HG02763 (cell line): ENCODE results near the gene RNF4.
"Not testable (repeated sequence)": the region's sequence is repeated elsewhere in the genome, so short reads cannot be mapped to it uniquely, and the experiment has no call there.

ENCODE experiments used
- ATAC-seq: cut with Tn5 transposase; IDR thresholded peaks from one replicate; pipeline ENCODE4 v1.9.1; 2021; ENCODE audit warnings: mild to moderate bottlenecking, moderate library complexity; ENCODE audit not compliant: unreplicated experiment

Gene RNF4

GRCh38 chr4:2516635-2517034, 47.7 kb downstream of the RNF4 start:
- ATAC-seq, result no peak

GRCh38 chr4:2526559-2526958, 57.7 kb downstream of the RNF4 start:
- ATAC-seq, result no peak

DNA sequence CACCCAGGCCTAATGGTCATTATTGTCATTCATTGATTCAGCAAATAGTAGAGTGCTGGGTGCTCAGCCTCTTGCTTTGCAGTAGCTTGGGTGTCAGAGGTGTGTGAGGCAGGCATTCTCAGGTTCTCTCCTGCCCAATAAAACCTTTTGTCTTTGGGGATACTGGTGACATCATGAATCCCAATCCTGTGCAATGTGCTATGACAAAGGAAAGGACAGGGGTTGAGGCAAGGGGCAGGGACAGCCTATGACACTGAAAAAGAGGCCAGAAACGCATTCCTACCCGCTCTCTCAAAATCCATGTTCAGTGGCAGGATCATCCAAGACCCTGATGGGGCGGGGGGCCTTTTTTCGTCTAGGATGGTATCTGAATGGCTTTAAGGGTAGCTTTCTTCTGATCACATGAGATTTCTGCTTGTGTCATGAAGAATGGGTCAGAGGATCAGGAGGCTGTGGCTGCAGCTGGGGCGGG, 66.0 kb downstream of the RNF4 start:
- ATAC-seq, result no peak

DNA sequence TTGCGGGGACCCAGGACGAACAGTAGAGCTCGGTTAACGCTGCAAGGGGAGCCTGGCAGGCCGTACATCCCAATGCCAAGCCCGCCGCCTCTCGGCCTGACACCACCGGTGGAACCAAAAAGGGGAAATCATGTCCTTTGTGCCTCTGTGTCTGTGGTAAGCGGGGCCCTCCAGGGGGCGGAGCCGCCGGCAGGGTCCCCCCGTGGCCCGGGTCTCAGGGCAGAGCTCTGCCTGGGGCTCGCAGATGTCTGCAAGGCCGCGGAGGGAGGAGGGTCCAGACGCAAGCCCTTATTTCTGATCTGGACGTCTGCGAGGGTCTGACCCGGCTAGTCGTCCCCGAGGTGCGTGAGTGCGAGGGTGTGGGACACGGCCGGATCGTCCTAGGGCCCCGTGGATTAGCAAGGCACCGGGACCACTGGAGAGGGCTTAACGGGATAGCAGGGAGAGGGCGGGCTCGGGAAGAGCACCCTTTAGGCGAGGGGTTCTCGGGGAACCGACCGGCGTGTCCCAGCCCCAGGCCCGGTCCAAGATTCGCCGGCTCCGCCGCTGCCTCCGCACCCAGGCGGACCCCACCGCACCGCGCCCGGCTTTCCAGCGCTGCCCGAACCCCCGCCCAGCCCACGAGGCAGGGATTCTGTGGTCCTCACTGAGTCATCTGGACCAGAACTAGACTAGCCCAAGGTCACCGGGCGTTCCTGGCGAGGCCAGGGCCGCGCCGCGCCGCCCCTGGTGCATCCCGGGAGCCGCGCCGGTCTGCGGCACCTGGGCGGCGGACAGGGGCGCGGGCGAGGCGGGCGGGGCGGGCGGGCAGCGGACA, 66.7 kb downstream of the RNF4 start:
- ATAC-seq, result no peak

GRCh38 chr4:2536193-2537010, 67.5 kb downstream of the RNF4 start, which contains the start of gene FAM193A:
Gene FAM193A, plus strand, starts transcription at chr4:2536647. Its CDS starts 269 bp downstream, at chr4:2536916.
- ATAC-seq, result peak; percentile 92

DNA sequence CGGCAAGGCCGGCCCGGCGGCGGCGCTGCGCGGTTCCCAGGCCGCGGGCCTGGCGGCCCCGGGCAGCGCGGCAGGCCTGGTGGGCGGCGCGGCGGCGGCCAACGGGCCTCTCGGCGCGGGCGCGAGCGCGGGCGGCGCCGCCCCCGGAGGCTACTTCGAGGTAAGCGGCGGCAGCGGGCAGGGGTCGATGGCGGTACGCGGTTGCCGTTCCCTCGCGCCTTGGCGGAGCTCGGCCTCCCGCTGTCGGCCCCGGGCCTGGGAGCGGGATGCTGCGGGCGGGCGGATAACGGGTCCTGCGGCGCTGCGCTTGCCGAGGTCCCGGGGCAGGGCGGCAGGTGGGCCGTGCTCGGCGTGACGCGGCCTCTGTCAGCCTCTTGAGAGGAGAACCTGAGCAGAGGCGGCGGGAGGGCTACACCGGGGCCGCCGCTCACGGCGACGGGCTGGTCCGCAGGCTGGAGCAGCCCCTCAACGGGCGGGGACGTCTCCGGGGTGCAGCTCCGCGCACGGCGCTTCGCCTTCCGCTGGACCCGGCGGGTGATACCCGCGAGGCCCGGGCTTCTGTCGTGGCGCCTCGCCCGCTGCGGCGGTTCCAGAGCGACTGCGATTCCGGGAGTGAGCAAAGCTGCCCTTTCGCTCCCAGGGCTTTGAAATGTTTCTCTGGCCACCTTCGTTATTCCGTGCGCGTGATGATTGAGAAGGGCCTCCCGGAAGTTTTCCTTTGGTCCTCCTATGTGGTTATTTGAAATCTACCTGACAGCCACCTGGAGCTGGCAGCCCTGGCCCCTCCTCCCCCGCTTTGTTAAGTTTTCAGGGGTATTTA, 68.3 kb downstream of the RNF4 start:
- peak; percentile 14 for ATAC-seq

DNA sequence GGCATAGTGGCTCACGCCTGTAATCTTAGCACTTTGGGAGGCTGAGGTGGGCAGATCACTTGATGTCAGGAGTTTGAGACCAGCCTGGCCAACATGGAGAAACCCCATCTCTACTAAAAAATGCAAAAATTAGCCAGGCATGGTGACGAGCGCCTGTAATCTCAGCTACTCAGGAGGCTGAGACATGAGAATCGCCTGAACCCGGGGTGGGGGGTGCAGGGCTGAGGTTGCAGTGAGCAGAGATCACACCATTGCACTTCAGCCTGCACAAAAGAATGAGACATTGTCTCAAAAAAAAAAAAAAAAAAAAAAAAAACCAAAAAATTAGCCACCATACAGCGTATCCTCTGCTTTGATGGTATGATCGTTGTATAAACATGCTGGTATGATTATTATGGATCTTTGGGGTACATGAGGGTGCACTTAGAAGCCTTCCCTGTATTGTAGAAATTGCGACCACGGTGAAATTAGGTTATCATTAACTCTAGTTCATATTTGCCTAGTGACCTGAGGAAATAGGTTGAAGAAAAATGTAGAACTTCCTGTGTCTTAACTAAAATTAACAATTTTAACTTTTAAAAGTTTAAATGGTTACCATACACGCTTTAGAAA, 74.8 kb downstream of the RNF4 start:
- not testable (repeated sequence) for ATAC-seq

GRCh38 chr4:2545321-2546013, 76.6 kb downstream of the RNF4 start:
- no peak for ATAC-seq

DNA sequence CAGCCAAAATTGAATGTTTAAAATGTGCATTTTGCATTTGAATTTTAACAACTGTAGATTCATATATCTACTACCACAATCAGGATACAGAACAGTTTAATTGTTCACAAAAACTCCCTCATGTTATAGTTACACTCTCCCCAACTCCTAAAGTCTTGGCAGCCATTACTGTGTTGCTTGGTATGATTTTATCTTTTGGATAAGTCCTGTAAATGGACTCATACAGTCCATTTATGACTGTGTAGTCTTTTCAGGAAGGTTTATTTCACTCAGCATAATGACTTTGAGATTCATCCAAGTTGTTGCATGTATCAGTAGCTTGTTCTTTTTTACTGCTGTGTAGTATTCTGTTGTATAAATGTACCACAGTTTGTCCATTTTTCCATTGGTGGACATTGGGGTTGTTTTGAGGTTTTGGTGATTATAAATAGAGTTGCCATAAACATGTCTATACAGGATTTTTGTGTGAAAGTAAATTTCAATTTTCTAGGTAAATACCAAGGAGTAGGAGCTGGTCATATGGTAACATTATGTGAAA, 77.4 kb downstream of the RNF4 start:
- no peak for ATAC-seq

DNA sequence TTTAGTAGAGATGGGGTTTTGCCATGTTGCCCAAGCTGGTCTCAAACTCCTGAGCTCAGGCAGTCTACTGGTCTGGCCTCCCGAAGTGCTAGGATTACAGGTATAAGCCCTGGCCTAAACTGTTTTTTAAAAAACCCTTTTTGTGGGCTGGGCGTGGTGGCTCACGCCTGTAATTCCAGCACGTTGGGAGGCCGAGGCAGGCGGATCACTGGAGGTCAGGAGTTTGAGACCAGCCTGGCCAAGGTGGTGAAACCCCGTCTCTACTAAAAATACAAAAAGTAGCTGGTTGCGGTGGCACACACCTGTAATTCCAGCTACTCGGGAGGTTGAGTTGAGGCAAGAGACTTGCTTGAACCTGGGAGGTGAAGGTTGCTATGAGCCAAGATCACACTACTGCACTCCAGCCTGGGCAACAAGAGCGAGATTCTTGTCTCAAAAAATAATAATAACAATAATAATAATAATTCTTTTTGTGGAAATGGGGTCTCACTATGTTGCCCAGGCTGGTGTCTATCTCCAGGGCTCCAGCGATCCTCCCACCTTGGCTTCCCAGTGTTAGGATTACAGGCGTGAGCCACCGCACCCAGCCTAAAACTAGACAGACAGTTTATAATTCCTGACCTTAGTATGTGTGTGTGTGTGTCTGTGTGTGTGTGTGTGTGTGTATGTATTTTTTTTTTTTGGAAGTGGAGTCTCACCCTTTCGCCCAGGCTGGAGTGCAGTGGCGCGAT, 78.2 kb downstream of the RNF4 start:
- ATAC-seq, result not testable (repeated sequence)

GRCh38 chr4:2551118-2551517, 82.2 kb downstream of the RNF4 start:
- ATAC-seq, result no peak

DNA sequence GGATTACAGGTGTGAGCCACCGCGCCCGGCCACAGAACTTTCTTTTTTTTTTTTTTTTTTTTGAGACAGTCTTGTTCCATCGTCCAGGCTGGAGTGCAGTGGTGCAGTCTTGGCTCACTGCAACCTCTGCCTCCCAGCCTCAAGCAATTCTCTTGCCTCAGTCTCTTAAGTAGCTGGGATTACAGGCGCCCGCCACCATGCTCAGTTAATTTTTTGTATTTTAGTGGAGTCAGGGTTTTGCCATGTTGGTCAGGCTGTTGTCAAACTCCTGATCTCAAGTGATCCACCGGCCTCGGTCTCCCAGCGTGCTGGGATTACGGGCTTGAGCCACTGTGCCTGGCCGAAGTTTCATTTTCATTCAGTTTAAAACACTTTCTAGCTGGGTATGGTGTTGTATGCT, 83.9 kb downstream of the RNF4 start:
- ATAC-seq, result no peak

DNA sequence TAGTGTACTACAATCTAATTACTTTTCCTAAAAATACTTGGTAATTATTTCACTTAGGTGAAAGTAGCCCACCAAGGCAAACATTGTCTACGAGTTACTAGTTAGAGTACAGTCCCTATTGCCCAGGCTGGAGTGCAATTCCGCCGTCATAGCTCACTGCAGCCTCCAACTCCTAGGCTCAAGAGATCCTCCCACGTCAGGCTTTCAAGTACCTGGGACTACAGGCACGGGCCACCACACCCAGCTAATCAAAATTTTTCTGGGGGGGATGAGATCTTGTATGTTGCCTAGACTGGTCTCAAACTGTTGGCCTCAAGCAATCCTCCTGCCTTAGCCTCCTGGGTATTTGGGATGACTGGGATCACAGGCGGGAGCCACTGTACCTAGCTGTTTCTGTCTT, 89.4 kb downstream of the RNF4 start:
- no peak for ATAC-seq

DNA sequence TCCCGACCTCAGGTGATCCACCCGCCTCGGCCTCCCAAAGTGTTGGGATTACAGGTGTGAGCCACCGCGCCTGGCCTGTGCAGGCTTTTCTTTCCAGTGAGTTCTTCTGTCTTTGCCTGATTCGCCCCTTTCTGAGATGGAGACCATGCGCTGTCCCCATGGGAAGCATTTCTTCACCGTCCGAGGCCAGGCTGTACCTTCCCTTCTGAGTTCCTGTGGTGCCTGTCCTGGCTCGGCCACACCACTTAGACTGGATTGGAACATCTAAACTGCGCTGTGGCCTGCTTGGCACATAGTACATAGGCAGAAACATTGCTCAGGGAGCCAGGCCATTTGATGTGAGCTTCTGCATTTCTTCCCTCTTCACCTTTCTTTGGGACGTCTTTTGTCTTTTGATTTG, 91.3 kb downstream of the RNF4 start:
- ATAC-seq, result no peak
